GM18907 (cell line): ENCODE results near the gene CDC20.
A peak's percentile ranks its signal among the peaks of the same experiment; 100 is the strongest.
"Not testable (repeated sequence)": the region's sequence is repeated elsewhere in the genome, so short reads cannot be mapped to it uniquely, and the experiment has no call there.

Experiments
- ATAC-seq: cut with Tn5 transposase; IDR thresholded peaks from one replicate; pipeline ENCODE4 v1.9.1; 2021; ENCODE audit warnings: mild to moderate bottlenecking, moderate library complexity; ENCODE audit not compliant: unreplicated experiment

CDC20 gene

DNA sequence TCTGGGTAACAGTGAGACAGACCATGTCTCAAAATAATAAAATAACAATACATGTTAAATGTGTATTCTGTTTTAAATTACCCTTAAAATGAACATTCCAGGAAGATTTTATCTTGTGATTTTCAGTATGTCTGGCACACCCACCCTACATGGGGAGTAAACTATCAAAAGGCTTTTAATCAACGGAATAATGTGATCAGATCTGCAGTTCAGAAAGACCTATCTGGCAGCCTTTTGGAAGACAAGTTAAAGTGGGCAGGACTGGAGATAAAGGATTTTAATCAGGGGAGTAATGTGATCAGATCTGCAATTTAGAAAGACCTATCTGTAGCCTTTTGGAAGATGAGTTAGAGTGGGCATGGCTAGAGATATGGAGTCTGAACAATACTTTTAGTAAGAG lies 20.7 kb downstream of the CDC20 start:
- ATAC-seq, result no peak

DNA sequence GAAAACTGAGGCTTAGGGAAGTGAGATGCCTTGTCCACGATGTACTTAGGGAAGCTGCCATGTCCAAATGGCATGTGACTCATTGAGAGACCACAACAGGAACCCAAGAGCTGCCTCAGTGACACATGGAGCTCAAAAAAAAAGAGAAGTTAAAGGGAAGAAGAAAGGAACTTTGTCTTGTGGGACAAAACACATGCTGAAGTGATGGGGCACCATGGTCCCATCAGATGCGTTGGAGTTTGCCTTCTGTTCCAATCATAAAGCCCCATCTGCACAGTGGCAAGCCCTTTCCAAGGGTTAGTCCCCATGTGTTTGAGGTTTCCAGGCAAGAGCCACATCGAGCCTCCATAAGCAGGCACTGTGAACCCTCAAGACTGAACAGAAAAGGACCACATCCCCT lies 22.8 kb downstream of the CDC20 start:
- no peak for ATAC-seq

DNA sequence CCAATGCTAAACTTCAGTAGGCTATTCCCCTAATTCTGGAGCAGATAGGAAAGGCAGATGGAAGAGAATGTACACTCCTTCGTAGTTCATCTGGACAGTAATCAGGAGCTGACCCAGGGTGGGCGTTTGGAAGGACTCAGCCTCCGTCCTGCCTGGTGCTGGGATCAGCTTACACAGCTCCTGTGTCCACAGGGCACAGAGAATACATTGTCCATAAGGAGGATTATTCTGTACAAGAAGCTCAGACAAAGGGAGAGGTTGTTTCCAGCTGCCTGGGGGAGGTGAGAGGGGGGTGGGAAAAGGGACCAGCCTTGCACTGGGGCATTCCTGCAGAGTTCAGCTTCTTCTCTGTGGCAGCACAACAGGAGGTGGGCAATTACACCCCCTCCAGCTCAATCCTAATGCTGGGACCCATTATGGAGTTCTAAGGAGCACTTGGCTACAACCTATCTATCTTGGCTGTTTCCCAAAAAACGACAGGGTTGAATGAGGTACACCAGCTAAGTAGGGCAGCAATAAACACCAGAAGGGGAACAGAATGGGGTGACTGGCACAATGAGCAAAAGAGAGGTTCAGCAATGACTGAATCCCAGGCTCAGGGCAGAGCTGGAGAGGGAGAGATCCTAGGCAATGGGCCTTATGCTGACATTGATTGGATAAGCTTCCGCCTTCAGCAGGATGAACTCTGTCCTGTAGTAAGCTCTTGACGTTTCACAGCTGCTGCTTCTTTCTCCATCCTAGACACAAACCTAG lies 23.4 kb downstream of the CDC20 start:
- ATAC-seq, result no peak

DNA sequence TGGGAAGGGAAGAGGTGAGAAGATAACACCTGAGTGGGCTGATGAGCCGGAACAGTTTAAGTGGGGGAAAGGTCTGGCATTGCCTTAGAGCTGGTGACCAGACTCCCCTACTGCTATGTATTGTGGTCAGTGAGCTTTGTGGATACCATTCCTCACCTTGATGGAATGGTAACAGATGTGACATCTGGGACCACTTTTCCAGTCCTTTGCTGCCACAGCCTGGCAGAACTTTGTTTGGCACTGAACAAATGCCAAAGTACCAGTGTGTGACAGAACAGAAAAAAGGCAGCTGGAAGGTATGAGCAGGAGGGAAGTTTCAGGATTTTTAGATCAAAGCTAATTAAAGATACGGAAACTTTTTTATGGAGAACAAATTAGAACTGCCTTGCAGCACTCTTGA lies 24.7 kb downstream of the CDC20 start:
- no peak for ATAC-seq

DNA sequence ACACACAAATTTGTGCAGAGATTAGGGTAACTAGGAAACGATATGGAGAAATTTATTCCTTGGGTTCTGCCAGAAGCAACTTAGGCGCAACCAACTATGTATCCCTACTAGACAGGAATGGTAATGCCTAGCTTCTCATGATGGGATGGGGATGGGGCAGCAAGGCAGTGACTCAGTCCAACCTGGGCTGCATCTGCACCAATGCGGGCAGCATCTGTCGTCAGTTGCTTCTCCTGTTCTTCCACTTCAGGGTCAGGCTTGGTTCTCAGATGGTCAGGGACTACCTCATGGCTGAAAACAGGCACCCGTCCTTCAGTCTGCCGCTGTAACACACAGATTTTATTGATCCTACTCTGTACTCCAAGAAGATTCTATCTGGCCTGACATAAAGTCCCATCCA lies 27.9 kb downstream of the CDC20 start:
- ATAC-seq, result no peak

DNA sequence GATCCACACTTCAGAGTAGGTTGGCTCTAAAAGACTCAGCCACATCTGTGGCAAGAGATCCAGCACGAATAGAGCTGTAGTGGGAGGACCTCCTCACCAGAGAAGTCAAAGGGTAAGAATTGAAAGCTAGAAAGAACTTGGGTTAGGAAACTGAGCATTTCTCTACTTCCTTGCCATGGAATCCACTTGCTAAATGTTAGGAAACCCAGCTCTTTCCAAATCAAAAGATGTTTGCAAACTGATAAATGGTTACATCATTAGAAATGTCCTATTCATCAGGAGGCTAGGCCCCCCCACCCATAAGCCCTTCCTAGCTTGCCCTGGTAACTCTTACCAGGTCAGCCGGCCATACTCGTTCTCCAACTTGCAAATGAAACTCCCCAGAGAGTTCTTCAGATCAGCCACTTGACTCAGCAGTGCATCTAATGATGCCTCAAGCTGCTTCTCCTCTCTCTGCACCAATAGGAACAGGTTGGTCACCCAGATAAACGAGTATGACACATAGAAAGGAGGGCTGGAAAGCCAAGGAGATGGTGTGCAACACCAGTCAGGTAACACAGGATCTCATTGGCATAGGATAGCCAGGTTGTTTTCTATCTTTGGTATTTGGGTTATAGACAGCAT lies 29.3 kb downstream of the CDC20 start:
- no peak for ATAC-seq

DNA sequence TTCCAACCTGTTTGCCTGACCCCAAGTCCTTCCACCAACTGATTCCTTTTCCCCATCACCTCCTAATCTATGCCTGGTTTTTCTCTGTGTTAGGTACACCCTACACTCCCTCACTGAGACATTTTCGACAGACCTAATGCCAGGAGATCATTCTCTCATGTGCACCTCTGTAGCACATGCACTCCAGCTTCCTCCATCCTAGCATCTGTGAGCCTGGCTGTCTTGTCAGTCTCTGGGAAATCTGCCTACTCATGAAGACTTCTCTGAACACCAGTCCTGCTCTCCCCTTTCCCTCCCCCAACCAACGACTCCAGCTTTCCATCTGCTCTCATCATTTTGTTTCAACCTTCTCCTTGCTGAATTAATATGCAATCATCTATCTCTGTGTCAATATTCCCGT lies 29.8 kb downstream of the CDC20 start:
- no peak for ATAC-seq

DNA sequence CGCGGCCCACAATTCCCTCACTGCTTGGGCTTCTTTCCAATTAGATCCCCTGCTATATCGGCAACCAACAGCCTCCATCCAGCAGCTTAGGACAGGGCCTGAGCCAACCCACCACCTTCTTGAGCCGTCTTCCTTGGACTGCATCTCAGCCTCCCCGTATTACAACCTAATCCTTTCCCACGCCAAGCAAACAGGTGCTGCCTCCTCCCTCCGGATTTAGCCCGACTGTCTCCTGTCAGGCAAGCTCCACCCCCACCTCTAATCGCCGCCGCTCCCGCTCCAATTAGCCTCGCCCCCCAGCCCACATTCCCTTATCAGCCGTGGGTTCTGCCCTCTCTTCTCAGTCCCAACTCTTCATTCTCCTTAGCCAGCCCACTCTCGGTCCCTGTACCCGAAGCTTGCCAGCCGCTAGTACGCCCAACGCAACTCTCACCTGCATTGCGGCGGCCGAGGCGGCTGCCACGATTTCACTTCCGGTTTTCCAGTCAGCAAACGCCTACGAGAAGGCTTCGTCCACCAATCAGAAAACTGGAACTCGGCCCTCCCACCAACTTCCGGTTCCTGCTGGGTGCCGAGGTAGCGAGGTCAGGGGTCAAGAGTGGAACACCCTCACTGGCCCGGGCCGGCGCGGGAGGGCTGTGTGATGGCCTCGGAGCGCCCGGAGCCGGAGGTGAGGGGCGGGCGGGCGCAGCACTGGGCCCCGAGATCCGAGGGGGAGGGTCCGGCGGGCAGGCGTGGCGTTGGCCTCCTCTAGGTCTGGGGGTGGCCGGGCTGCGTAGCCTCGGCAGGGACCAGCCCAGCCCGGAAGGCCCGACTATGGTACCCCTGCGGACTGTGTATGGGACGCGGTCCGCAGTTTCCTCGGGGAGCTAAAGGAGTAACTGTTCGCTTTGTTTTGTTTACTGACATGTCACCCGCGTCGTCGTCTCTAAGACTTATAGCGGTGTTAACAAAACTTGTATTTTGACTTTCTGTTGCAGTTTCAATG lies 30.8 kb downstream of the CDC20 start, which contains the start of the genes MED8 and SZT2:
Gene MED8 (minus strand): TSS at position 475 of the 988 bp plus-strand sequence. CDS start 36 bp downstream, at position 439.
Gene SZT2 (plus strand): TSS at position 574 of the 988 bp plus-strand sequence. CDS start 70 bp downstream, at position 644.
- peak; percentile 88 for ATAC-seq

DNA sequence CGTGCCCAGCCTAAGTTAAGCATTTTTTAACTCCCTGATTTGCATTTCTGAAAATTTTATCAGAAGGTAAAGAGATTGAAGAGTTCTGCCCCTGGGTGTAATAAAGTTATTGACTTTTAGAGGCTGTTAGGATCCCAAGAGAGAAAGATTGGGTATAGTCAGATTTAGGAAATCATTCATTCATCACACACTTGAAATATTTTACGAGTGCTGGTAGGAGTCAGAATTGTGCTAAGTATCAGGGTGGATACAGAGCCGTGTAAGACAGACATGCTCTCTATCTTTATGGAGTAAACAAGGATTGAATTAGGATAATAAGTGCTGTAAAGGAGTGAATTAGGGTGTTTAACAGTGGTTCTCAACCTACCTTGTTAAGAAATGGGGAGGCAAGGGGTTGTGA lies 33.9 kb downstream of the CDC20 start:
- no peak for ATAC-seq

DNA sequence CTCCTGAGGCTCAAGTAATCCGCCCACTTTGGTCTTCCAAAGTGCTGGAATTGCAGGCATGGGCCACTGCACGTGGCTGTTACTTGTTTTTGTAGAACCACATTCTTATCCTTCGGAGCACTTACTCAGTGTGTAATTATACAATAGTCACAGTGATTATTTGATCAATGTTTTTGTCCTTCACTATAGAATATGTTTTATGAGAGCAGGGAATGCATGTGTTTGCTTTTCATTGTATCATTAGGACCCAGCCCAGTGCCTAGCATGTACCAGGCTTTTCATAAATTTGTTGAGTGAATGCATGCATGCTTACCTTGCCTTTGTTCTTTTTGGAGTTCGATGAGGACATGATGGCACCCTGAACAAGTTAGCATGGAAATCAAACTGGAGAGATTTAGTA lies 36.7 kb downstream of the CDC20 start:
- no peak for ATAC-seq

DNA sequence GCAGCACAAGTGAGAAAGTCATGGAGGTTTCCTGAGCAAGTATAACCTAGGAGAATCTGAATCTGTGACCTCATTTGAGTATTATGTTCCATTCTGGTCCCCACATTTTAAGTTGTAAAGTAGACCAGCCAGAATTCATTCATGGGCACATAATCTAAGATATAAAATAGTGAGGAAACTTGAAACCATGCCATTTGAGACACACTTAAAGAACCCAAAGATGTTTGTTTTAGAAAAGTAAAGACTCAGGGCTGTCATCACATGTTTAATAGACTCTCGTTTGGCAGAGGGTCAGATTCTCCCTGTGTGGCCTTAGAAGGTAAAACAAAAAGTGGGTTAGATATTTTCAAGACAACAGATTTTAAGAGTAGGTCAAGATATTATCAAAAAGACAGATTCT lies 37.3 kb downstream of the CDC20 start:
- ATAC-seq, result no peak

DNA sequence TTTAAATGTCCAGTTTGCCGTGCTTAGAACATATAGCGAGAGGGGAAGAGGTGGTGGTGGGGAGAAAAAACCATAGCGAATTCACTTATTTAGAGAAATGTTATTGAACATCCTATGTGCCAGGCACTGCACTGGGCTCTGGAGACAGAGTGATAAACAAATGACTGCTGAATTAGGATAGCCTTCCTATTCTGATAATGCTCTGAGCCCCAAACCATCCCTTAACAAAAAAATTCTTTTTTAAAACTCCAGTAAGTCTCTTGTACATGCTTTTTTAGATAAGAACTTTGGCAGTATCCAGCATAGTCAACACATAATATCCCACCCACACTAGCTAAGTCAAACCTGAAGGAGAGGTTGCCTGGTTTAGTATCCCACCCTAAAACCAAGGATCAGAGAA lies 39.4 kb downstream of the CDC20 start:
- no peak for ATAC-seq

DNA sequence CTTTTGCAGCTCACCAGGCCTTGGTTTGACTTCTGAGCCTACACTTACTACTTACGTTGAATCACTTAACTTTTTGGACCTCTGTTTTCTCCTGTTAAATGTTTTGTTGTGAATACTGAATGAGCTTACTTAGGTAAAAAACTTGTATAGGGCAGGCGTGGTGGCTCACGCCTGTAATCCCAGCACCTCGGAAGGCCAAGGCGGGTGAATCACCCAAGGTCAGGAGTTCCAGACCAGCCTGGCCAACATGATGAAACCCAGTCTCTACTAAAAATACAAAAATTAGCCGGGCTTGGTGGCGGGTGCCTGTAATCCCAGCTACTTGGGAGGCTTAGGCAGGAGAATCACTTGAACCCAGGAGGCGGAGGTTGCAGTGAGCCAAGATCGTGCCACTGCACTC lies 41.7 kb downstream of the CDC20 start:
- not testable (repeated sequence) for ATAC-seq

DNA sequence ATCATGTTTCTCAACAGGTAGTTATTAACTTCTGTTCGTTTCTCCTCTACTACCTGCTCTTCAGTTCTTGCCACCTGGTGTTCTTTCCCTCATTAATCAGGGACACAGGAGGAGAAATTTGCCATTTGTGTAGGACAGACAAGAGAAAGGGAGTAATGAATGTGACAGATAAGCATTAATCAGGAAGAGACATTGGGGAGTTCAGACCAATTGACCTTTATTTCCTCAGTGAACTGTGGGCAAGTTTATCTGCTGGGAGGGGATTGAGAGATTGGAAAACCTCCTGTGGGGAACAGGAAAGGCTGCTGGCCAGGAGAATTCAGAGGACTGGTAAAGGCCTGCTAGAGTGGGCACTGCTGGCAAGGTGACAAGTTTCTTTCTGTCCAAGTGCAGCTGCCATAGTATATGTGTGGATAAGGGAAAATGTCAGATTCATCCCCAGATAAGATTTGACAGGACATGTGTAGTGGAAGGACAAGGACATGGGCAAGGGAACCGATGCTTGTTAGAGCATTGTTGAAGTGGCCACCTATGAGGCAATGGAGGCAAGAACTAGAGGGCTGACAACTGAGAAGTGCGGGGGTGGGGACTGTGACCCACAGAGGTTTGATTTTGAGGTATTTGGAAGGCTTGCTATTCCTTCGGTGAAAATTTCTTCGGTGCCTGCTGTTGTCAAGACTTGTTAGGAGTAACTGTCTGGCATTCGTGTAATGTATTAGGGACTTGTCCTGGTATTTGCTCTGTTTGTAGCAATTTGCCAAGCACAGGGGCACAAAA lies 43.5 kb downstream of the CDC20 start:
- ATAC-seq, result no peak

DNA sequence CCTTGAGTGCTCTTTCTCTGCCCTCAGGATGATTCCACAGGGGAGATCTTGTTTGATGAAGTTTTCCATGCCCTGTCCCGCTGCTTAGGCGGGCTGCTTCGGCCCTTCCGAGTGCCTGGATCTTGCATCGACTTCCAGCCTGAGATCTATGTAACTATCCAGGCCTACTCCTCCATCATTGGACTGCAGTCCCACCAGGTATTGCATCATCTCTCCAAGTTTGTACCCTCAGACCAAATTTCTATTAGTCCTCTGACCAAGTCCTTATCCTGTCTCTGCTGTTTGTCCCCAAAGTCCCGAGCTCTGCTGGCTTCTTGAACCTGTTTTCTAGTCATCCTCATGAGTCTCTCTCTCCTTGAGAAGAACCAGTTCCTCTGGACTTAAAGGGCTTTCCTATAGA lies 45.6 kb downstream of the CDC20 start:
- no peak for ATAC-seq

DNA sequence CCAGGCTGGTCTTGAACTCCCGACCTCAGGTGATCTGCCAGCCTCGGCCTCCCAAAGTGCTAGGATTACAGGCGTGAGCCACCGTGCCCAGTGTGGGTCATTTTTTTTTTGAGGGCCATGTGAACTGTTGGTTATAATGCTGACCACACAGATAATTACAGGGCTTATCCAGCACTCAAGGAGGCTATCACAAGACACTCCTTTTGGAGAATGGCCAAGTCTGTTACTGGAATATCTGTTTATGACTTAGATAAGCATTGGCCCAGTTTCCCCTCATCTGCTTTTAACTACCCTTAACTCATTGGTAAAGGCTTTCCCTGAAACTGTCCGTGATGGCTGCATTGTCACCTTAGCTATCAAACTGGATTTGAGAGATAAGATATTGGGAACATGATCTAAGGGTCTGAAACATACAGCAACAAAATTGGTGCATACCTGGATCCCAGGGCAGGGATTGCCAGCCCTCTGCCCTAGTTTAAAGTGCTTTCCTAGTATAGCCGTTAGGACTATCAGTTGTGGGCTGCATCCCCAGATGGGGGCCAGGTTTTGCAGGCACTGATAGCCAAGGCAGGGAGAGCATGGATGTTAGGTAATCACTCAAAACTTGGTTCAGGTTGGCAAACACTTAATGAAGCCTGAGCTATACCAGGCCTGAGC lies 46.6 kb downstream of the CDC20 start:
- no peak for ATAC-seq

DNA sequence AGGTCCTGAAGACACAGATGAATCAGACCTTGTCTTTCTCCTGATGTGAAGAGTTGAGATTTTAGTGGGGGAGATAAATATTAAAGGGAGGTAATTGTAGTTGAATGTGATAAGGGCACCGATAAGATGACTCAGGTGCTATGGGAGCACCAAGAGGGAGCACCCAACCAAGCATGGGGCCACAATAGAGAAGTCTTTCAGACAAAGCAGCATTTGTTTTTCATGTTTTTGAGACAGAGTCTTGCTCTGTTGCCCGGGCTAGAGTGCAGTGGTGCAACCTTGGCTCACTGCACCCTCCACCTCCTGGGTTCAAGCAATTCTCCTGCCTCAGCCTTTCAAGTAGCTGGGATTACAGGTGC lies 47.1 kb downstream of the CDC20 start:
- no peak for ATAC-seq

DNA sequence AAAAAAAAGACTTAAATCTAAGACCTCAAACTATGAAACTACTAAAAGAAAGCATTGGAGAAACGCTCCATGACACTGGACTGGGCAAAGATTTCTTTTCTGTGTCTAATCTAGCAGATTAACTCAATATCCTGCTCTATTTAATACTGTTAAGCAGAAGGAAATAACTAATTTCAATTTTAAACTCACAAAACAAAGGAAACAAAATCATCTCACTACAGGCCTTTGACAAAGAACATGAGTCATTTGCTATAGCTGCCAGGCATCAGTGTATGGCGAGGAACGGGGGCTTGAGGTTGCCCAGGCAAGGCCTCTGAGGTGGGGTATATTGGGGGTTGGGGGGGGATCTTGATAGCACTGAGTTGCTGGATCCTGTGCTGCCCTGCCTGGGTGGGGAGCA lies 51.8 kb downstream of the CDC20 start:
- ATAC-seq, result no peak
